Activated naive CD4-positive, alpha-beta T cell treated with anti-CD3 and anti-CD28 coated beads, Interleukin-2, amount 50 U/mL, for 72 hours (primary cell): ENCODE measurements around the gene OSBPL8. TPM values are rescaled to one million over a fixed set of nuclear protein-coding genes. Genes with fewer than 3 reads are reported as not detected.

Experiments used
- ATAC-seq, 2 donors: fragments of 150-1000 bp; cut with Tn5 transposase; 2 replicates each; pipeline ENCODE4 v1.10.0; 2021; ENCODE audit warnings: mild to moderate bottlenecking in 2 of 2, moderate library complexity in 2 of 2
- DNase-seq, 2 donors: peaks; one replicate each; pipeline ENCODE4 v3.0.0; 2021 to 2022; ENCODE audit warnings: low spot score in 2 of 2
- H3K27ac Mint-ChIP-seq, 2 donors: one replicate each; pipeline ENCODE4 v1.8.0; 2022; ENCODE audit warnings: mild to moderate bottlenecking in 2 of 2, mixed read lengths in 2 of 2
- H3K36me3 Mint-ChIP-seq, 2 donors: one replicate each; pipeline ENCODE4 v1.8.0; 2022; ENCODE audit warnings: mixed read lengths in 2 of 2
- H3K9me3 Mint-ChIP-seq, 2 donors: one replicate each; pipeline ENCODE4 v1.8.0; 2022; ENCODE audit warnings: mixed read lengths in 2 of 2
- total RNA-seq, 2 donors: library from RNA; stranded (reverse); gene quantifications; one replicate each; pipeline ENCODE4 v1.2.3, GENCODE V29; 2022

The OSBPL8 gene
- total RNA-seq, 2 donors from 2014 or later, result 69.7 to 74.0 TPM

GRCh38 chr12:76562130-76562529 is 2.6 kb upstream of the OSBPL8 start:
- no peak overlapping the region for H3K27ac Mint-ChIP-seq
- no peaks in the 10 kb centered on the region for H3K9me3 Mint-ChIP-seq
- DNase-seq (no peak), ATAC-seq (no peak)
- H3K36me3 Mint-ChIP-seq, result peaks cover 0 to 8% of the 10 kb centered on the region in 2 donors

- ATAC-seq (no peak), DNase-seq (no peak)
- H3K27ac Mint-ChIP-seq, result peak overlapping the region; percentile 77 to 96
- no peaks in the 10 kb centered on the region for H3K9me3 Mint-ChIP-seq
- peaks cover 0 to 8% of the 10 kb centered on the region in 2 donors for H3K36me3 Mint-ChIP-seq
These were observed 518 bp upstream of the OSBPL8 start for GRCh38 chr12:76560086-76560491.

DNA sequence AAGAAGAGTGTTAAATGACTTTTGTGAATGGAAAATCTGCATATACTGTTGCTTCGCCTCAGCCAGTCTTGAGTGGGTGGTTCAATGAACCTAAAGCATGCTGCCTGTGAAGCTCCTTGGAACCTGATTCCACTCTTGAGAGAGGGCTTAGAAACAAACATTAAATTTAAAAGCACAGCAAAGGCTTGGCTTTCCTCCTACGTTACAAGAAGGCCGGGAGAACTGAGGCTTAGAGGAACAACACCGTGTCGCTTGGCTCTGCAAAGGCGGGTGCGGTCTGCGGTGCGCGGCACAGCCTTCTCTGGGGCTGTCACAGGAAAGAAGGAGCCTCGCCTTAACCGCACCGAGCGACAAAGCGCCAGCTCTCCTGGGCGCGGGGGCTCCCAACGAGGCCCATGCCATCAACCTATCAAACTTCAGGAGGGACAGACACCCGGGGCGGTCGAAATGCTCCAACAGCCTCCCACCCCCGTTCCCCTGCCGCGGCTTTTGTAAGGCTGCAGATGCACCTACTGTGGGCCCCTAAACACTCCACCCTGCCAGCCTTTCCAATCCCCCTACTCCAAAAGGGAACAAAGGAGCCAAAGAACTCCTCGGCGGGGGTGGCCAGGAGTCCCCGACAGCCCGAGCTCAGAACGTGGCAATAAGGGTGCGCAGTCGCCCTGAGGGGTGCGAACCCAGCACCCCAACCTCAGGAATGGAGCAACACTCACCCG is 729 bp downstream of the OSBPL8 start:
- peak; percentile 70 to 86 for DNase-seq
- Mint-ChIP-seq H3K27ac (peak overlapping the region; percentile 96 to 98), H3K36me3 (peaks cover 0 to 8% of the 10 kb centered on the region in 2 donors), H3K9me3 (no peaks in the 10 kb centered on the region)
- ATAC-seq, result peak; percentile 77 to 81

GRCh38 chr12:76556368-76556767 is 3.2 kb downstream of the OSBPL8 start:
- no peak for DNase-seq
- Mint-ChIP-seq H3K9me3 (no peaks in the 10 kb centered on the region), H3K27ac (no peak overlapping the region), H3K36me3 (peaks cover 0 to 8% of the 10 kb centered on the region in 2 donors)
- ATAC-seq, result no peak

DNA sequence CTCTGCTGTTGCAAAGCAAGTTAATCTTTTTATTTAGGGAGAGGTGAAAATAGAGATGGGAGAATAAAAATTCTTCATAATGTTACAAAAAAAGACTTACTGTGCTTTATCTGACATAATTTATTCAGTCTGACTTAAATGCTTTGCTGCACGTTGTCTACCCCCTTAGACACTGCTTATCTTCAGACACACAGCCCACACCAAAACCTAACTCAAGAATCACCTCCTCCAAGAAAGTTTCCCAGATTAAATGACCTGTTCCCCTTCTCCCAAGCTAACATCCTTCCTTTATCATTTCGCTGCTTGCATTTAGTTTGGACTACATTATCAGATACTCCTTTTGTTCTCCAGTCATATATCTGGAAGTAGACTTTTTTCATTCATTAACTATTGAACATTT is 3.8 kb downstream of the OSBPL8 start:
- ATAC-seq (no peak), DNase-seq (no peak)
- Mint-ChIP-seq H3K36me3 (peaks cover 0 to 8% of the 10 kb centered on the region in 2 donors), H3K27ac (no peak overlapping the region), H3K9me3 (no peaks in the 10 kb centered on the region)

- peaks cover 0 to 8% of the 10 kb centered on the region in 2 donors for H3K36me3 Mint-ChIP-seq
- ATAC-seq, result no peak
- no peak overlapping the region for H3K27ac Mint-ChIP-seq
- H3K9me3 Mint-ChIP-seq, result no peaks in the 10 kb centered on the region
- DNase-seq, result no peak
These were observed 4.3 kb downstream of the OSBPL8 start for GRCh38 chr12:76555231-76555767.

GRCh38 chr12:76554405-76555230 is 5.0 kb downstream of the OSBPL8 start:
- no peaks in the 10 kb centered on the region for H3K9me3 Mint-ChIP-seq
- peaks cover 0 to 8% of the 10 kb centered on the region in 2 donors for H3K36me3 Mint-ChIP-seq
- no peak for DNase-seq
- ATAC-seq, result no peak
- peak overlapping the region in 1 of 2 donors; percentile 60 for H3K27ac Mint-ChIP-seq

DNA sequence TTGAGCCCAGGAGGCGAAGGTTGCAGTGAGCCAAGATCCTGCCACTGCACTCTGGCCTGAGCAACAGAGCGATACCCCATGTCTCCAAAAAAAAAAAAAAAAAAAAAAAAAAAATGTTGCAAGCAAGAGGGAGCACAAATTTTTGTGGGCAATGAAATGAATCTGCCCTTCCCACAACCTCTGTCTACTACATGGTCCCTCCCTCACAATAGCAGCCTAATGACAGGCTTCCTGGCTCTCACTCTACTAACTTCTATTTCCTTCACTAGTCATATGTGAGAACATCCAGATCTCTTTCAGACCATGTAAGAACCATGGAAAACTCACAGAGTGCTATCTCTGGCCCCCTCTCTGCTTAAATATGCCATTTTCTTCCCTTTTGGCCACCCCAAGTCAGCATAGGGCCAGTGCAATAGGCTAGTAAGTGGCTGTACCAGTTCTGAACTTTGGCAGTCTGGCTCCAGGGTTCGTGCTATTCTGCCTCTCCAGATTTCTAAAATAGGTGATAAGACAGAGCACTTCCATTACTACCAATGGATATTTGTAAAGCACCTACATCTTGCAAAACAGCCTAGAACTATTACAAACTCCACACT is 7.1 kb downstream of the OSBPL8 start:
- no peak for DNase-seq
- H3K27ac Mint-ChIP-seq, result no peak overlapping the region

GRCh38 chr12:76551482-76551888 is 8.1 kb downstream of the OSBPL8 start:
- H3K36me3 Mint-ChIP-seq, result no peaks in the 10 kb centered on the region
- no peak for DNase-seq
- no peaks in the 10 kb centered on the region for H3K9me3 Mint-ChIP-seq
- ATAC-seq, result no peak
- H3K27ac Mint-ChIP-seq, result no peak overlapping the region

More for the DNA sequence above, 7.1 kb downstream of the OSBPL8 start:
- no peaks in the 10 kb centered on the region for H3K9me3 Mint-ChIP-seq
- no peaks in the 10 kb centered on the region for H3K36me3 Mint-ChIP-seq
- ATAC-seq, result peak; percentile 24 to 54

DNA sequence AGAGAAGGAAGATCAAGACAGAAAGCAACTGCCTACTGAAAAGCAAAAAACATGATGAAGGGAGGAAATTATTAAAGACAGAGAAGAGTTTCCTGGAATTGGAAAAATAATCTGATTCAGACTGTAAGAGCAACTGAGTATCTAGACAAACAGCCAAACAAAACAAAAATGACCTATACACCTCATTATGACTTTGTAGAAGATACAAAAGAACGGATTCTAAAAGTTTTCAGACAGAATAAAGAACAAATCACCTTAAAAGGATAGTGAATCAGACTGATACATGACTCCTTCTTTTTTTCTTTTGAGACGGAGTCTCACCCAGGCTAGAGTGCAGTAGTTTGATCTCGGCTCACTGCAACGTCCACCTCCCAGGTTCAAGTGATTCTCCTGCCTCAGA is 10.4 kb downstream of the OSBPL8 start:
- Mint-ChIP-seq H3K27ac (no peak overlapping the region), H3K9me3 (no peaks in the 10 kb centered on the region), H3K36me3 (no peaks in the 10 kb centered on the region)
- DNase-seq, result no peak
- peak in 1 of 2 donors; percentile 19 for ATAC-seq

- Mint-ChIP-seq H3K27ac (no peak overlapping the region), H3K9me3 (no peaks in the 10 kb centered on the region), H3K36me3 (no peaks in the 10 kb centered on the region)
- DNase-seq, result no peak
- no peak for ATAC-seq
These were observed 11.2 kb downstream of the OSBPL8 start for GRCh38 chr12:76548222-76548837.

DNA sequence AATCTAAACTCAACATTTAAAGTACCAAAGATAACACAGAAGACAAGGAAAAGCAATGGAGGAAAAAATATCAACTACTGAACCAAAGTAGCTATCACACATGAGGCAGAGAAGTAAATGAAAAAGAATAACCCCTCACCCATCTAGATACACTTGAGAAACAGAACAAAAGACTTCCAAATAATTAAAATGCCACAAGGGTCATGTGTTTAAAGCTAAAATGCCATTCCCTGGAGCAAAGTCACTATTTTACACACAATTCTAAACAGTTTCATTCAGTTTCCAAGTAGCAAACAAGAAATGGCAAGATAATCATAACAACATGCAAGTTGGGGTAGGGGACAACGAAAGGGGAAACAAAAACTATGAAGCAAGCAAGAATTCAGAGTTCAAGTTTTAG is 12.0 kb downstream of the OSBPL8 start:
- DNase-seq (no peak), ATAC-seq (no peak)
- H3K9me3 Mint-ChIP-seq, result no peaks in the 10 kb centered on the region
- peak overlapping the region in 1 of 2 donors; percentile 24 for H3K27ac Mint-ChIP-seq
- no peaks in the 10 kb centered on the region for H3K36me3 Mint-ChIP-seq

DNA sequence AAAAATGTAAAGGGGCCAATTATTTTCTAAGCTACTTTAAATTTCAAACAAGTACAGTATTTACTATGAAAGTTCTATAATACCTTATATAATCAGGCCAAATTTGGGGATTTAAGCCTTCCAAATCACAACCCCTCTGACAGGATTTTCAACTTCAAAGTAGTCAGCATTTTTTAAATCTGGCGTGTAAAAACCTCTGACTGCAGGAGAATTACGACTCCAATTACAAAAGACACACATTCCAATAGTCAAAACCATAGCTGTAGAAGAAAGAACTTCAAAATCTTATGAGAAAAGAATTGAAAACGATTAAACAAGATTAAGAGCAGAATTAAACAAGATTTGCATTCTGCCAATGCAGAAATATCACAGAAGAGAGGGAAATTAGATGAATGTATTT is 12.7 kb downstream of the OSBPL8 start:
- Mint-ChIP-seq H3K36me3 (peaks cover 0 to 6% of the 10 kb centered on the region in 2 donors), H3K27ac (no peak overlapping the region), H3K9me3 (no peaks in the 10 kb centered on the region)
- DNase-seq (no peak), ATAC-seq (no peak)

- no peak for DNase-seq
- peaks cover 0 to 6% of the 10 kb centered on the region in 2 donors for H3K36me3 Mint-ChIP-seq
- no peaks in the 10 kb centered on the region for H3K9me3 Mint-ChIP-seq
- peak; percentile 41 to 63 for ATAC-seq
- H3K27ac Mint-ChIP-seq, result no peak overlapping the region
These were observed 14.1 kb downstream of the OSBPL8 start for GRCh38 chr12:76545486-76545885.

- ATAC-seq (peak; percentile 56 to 79), DNase-seq (no peak)
- Mint-ChIP-seq H3K9me3 (no peaks in the 10 kb centered on the region), H3K36me3 (peaks cover 0 to 6% of the 10 kb centered on the region in 2 donors), H3K27ac (no peak overlapping the region)
These were observed 14.8 kb downstream of the OSBPL8 start for GRCh38 chr12:76544601-76545261.

DNA sequence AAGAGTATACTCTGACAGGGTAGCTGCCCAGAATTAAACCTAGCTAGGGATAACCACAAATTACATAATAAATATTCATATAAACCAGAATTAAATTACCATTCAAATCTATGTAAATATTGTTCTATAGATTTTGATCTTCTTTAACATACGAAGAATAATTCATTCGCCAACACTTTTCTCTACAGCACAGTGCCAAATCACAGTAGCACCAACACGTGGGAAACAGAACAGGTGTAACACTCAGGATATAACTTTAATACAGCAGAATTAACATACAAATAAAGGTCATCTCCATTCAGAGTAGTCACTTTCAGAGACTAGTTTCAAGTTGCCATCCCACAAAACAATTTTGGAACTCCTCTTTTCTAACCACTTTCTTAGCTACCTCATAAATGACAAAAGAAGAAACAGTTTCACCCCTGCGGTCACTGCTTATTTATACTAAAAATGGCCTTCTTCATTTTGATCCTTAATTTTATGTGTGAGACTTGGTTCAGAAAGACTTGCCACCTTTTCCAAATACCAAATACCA is 15.7 kb downstream of the OSBPL8 start:
- no peaks in the 10 kb centered on the region for H3K9me3 Mint-ChIP-seq
- H3K27ac Mint-ChIP-seq, result no peak overlapping the region
- peaks cover 0 to 6% of the 10 kb centered on the region in 2 donors for H3K36me3 Mint-ChIP-seq
- ATAC-seq (no peak), DNase-seq (no peak)
